ENCODE measurements around the gene SAT2. TPM values are rescaled to one million over a fixed set of nuclear protein-coding genes. Genes with fewer than 3 reads are reported as not detected.

The SAT2 gene
- total and polyA plus RNA-seq, 2 of the 13 experiments (the other 11 are each of a cell fraction or from before 2014, with no cell fraction given): 37.6 to 93.7 TPM

GRCh38 chr17:7651097-7651664, 23.6 kb upstream of the SAT2 start:
- no peak overlapping the region for H3K27ac ChIP-seq (ENCODE audit: extremely low read length, insufficient read depth, low read length)
- in situ Hi-C loops (cut with HindIII; ENCODE audit: extremely low pct_ligation_motif_present, low pct_unique_long_range_greater_than_20kb): no loop called here
- H3K79me2 ChIP-seq (ENCODE audit: insufficient read depth, low read length): no peaks in the 10 kb centered on the region
- H3K36me3 ChIP-seq (replicated peaks in 1 of 2; ENCODE audit: control insufficient read depth in 1 of 2, insufficient read depth in 2 of 2, low read length in 2 of 2): no peaks in the 10 kb centered on the region
- no peak overlapping the region for H2AFZ ChIP-seq (ENCODE audit: low read length)
- BruUV-seq (replicated peaks): no TSS peak
- intact Hi-C loops (cut with micrococcal nuclease; ENCODE audit: unreplicated experiment): no loop called here
- H3K4me3 ChIP-seq (replicated peaks in 1 of 3; ENCODE audit: insufficient read depth in 1 of 3, low read depth in 2 of 3, low read length in 3 of 3): peak overlapping the region; percentile 40 to 66 (median 43); a peak in 5 of 6 replicates
- DNase-seq (ENCODE audit: low spot score) (no peak), ATAC-seq (no peak), FAIRE-seq (no peak)
- H4K20me1 ChIP-seq (ENCODE audit: insufficient read depth, low read length): no peaks in the 10 kb centered on the region
- H3K4me2 ChIP-seq (ENCODE audit: low read depth, low read length): peak overlapping the region; percentile 75
- 16% methylated on average over 24 of the region's 45 CpGs for WGBS (ENCODE audit: low lambda C conversion rate)
- CTCF ChIA-PET (ENCODE audit: low intra/inter-chr PET ratio, low total read pairs): no interaction called here
- H3K4me1 ChIP-seq (ENCODE audit: insufficient read depth, low read length): peaks cover 20% of the 10 kb centered on the region
- no peak overlapping the region for H3K9ac ChIP-seq (ENCODE audit: insufficient read depth, low read depth, low read length)
- H3K9me3 ChIP-seq (ENCODE audit: low read length): no peaks in the 10 kb centered on the region
- POLR2A ChIA-PET: interaction anchor here (0.6 to 2.5 kb wide), 11 partner anchors 8 to 522 kb away, joined by 3 to 20 read pairs (median 5); partner anchors contain the start of genes FXR2, MPDU1, POLR2A and SAT2
- H3K27me3 ChIP-seq (ENCODE audit: control insufficient read depth in 1 of 2, insufficient read depth in 2 of 2, low read length in 2 of 2): peaks cover 6 to 56% of the 10 kb centered on the region in 2 experiments
- TF ChIP-seq ZNF451 (CRISPR knock-in tag; IDR thresholded peaks at IDR 0.05) (no peak), AKAP8 (CRISPR knock-in tag; IDR thresholded peaks at IDR 0.05) (no peak), CBX2 (IDR thresholded peaks at IDR 0.05; ENCODE audit: low read depth, low read length) (0 out of 2 replicates have a peak, but pooled peaks have one; percentile 56), CBX2 (CRISPR knock-in tag; IDR thresholded peaks at IDR 0.05; ENCODE audit: low read depth) (no peak), ZNF282 (IDR thresholded peaks at IDR 0.05; ENCODE audit: partially characterized antibody) (no peak), ZNF205 (CRISPR knock-in tag; IDR thresholded peaks at IDR 0.05) (no peak), KDM3A (CRISPR knock-in tag; IDR thresholded peaks at IDR 0.05; ENCODE audit: low read depth) (no peak), HDAC6 (IDR thresholded peaks at IDR 0.05; ENCODE audit: low read depth, low read length) (no peak), DRAP1 (CRISPR knock-in tag; IDR thresholded peaks at IDR 0.05) (0 out of 2 replicates have a peak, but pooled peaks have one; percentile 2), ZBTB10 (CRISPR knock-in tag; IDR thresholded peaks at IDR 0.05; ENCODE audit: borderline replicate concordance) (no peak)
- TF ChIP-seq, protein P1, sequence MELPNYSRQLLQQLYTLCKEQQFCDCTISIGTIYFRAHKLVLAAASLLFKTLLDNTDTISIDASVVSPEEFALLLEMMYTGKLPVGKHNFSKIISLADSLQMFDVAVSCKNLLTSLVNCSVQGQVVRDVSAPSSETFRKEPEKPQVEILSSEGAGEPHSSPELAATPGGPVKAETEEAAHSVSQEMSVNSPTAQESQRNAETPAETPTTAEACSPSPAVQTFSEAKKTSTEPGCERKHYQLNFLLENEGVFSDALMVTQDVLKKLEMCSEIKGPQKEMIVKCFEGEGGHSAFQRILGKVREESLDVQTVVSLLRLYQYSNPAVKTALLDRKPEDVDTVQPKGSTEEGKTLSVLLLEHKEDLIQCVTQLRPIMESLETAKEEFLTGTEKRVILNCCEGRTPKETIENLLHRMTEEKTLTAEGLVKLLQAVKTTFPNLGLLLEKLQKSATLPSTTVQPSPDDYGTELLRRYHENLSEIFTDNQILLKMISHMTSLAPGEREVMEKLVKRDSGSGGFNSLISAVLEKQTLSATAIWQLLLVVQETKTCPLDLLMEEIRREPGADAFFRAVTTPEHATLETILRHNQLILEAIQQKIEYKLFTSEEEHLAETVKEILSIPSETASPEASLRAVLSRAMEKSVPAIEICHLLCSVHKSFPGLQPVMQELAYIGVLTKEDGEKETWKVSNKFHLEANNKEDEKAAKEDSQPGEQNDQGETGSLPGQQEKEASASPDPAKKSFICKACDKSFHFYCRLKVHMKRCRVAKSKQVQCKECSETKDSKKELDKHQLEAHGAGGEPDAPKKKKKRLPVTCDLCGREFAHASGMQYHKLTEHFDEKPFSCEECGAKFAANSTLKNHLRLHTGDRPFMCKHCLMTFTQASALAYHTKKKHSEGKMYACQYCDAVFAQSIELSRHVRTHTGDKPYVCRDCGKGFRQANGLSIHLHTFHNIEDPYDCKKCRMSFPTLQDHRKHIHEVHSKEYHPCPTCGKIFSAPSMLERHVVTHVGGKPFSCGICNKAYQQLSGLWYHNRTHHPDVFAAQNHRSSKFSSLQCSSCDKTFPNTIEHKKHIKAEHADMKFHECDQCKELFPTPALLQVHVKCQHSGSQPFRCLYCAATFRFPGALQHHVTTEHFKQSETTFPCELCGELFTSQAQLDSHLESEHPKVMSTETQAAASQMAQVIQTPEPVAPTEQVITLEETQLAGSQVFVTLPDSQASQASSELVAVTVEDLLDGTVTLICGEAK (IDR thresholded peaks at IDR 0.05): no peak
- TF ChIP-seq, protein P1 (CRISPR knock-in tag; IDR thresholded peaks at IDR 0.05): no peak

Measured in HepG2 (cell line).